ENCODE results near the gene NRARP. TPM values are rescaled to one million over a fixed set of nuclear protein-coding genes. Genes with fewer than 3 reads are reported as not detected.

Gene NRARP
- total RNA-seq, 2 experiments from 2014 or later, result 0.96 to 1.4 TPM

DNA sequence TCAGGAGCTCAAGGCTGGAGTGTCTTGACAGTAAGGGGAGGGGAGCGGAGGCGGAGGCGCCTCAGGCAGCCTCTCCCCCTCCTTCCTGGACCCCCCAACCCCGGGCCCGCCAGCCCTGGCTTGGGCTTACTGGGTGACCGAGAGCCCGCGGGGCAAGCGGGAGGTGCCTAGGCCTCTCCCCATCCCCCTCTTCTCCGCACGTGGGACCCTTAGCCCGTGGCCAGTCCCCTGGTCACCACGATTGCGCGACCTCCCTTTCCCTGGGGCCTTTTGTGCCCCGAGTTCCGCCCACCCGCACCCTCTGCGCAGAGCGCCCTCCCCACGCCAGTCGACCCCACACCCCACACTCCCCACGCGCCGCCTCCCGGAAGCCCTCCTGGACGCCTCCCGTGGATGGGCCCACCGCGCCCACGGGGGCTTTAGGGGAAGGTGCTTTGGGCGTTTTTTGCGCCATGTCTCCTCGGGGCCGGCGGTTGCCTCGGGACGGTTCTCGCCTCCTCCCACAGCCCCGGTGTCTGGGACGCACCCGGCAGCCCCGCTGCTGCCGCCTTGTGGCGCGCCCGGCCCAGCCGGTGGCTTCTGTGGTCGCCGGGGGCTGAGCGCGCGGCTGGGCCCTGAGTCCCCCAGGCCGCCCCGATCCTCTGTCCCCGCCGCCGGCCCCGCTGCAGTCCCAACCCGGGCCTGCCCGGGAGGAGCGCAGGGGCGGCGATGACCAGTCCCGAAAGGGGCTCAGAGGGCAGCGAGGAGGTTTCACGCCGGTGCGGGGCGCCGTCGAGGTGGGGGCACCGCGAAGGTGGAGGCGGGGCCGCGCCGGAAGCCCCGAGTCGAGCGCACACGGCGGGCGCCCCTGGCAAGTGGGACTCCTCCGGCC lies 21.4 kb downstream of the NRARP start:
- no peak overlapping the region for H3K27ac Mint-ChIP-seq
- TF ChIP-seq, protein P1, sequence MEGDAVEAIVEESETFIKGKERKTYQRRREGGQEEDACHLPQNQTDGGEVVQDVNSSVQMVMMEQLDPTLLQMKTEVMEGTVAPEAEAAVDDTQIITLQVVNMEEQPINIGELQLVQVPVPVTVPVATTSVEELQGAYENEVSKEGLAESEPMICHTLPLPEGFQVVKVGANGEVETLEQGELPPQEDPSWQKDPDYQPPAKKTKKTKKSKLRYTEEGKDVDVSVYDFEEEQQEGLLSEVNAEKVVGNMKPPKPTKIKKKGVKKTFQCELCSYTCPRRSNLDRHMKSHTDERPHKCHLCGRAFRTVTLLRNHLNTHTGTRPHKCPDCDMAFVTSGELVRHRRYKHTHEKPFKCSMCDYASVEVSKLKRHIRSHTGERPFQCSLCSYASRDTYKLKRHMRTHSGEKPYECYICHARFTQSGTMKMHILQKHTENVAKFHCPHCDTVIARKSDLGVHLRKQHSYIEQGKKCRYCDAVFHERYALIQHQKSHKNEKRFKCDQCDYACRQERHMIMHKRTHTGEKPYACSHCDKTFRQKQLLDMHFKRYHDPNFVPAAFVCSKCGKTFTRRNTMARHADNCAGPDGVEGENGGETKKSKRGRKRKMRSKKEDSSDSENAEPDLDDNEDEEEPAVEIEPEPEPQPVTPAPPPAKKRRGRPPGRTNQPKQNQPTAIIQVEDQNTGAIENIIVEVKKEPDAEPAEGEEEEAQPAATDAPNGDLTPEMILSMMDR (IDR thresholded peaks at IDR 0.05), result no peak
- ATAC-seq (ENCODE audit: poor library complexity) (no peak), DNase-seq (peak in 2 of 14 experiments; percentile 42 to 50)
- Histone ChIP-seq H3K4me1 (ENCODE audit: insufficient read depth, low read length) (peaks cover 28% of the 10 kb centered on the region), H3K27ac (ENCODE audit: low read depth in 1 of 2, low read length in 2 of 2) (no peak overlapping the region), H3K27me3 (ENCODE audit: control insufficient read depth in 1 of 2, insufficient read depth in 2 of 2, low read length in 2 of 2) (peaks cover 9 to 11% of the 10 kb centered on the region in 2 experiments), H3K36me3 (ENCODE audit: insufficient read depth, low read length) (no peaks in the 10 kb centered on the region), H3K4me3 (ENCODE audit: low read length) (no peak overlapping the region), H3K9me3 (ENCODE audit: control insufficient read depth in 1 of 2, insufficient read depth in 1 of 2, low read length in 2 of 2) (peaks cover 0 to 6% of the 10 kb centered on the region in 2 experiments)
- CTCF ChIA-PET, result no interaction called here
- peaks cover 18% of the 10 kb centered on the region for H3K27me3 Mint-ChIP-seq
- peaks cover 9% of the 10 kb centered on the region for H3K4me1 Mint-ChIP-seq (ENCODE audit: low read depth)
- no peaks in the 10 kb centered on the region for H3K36me3 Mint-ChIP-seq (ENCODE audit: low read depth)
- intact Hi-C loops (cut with DNase I, micrococcal nuclease), result no loop called here
- POLR2A ChIA-PET, result no interaction called here
- H3K4me3 Mint-ChIP-seq, result no peak overlapping the region
- no peaks in the 10 kb centered on the region for H3K9me3 Mint-ChIP-seq

DNA sequence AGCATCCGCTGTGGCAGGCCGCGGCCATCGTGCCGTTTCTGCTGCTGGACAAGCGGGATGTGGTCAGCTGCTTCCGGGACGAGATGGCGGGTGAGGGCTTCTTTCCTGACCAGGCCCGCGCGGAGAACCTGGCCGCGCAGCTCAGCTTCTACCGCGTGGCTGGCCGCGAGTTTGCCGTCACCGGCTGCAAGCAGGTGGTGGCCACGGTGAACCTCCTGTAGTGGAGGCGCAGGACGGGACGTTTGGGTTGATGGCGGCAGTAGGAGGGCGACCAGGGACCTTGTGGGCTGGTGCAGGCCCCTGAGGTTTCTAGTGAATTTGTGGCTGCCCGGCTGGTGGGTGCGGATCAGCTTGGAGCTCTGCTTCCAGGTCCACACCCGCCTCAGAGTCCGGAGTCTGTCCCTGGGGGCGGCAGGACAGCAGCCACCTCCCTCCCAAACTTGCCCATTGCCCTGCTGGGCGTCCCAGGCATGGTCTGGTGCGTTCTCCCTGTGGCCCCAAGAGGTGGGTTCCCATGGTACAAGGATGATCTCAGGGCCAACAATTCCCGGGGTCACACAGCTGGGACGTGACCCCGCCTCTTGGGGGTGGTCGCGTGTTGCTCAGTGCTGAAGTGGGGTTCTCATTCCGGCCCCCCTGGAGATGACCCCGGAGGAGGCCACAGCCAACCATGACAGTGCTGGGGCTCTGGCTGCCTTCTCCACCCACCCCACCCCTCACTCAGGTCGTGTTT lies 22.2 kb downstream of the NRARP start:
- intact Hi-C loops (cut with DNase I, micrococcal nuclease), result no loop called here
- no peak for ATAC-seq (ENCODE audit: poor library complexity)
- ChIA-PET CTCF (no interaction called here), POLR2A (no interaction called here)
- H3K27me3 ChIP-seq (ENCODE audit: control insufficient read depth in 1 of 2, insufficient read depth in 2 of 2, low read length in 2 of 2), result peaks cover 9 to 11% of the 10 kb centered on the region in 2 experiments
- H3K36me3 Mint-ChIP-seq (ENCODE audit: low read depth), result no peaks in the 10 kb centered on the region
- H3K27ac Mint-ChIP-seq, result no peak overlapping the region
- H3K4me3 ChIP-seq (ENCODE audit: low read length), result no peak overlapping the region
- no peak overlapping the region for H3K27ac ChIP-seq (ENCODE audit: low read depth in 1 of 2, low read length in 2 of 2)
- H3K4me1 ChIP-seq (ENCODE audit: insufficient read depth, low read length), result peaks cover 28% of the 10 kb centered on the region
- H3K36me3 ChIP-seq (ENCODE audit: insufficient read depth, low read length), result no peaks in the 10 kb centered on the region
- TF ChIP-seq, protein P1 (IDR thresholded peaks at IDR 0.05), result no peak
- no peak overlapping the region for H3K4me3 Mint-ChIP-seq
- H3K4me1 Mint-ChIP-seq (ENCODE audit: low read depth), result peaks cover 15% of the 10 kb centered on the region
- peaks cover 0 to 1% of the 10 kb centered on the region in 2 experiments for H3K9me3 ChIP-seq (ENCODE audit: control insufficient read depth in 1 of 2, insufficient read depth in 1 of 2, low read length in 2 of 2)
- H3K27me3 Mint-ChIP-seq, result peaks cover 18% of the 10 kb centered on the region
- no peaks in the 10 kb centered on the region for H3K9me3 Mint-ChIP-seq
- DNase-seq, result peak in 1 of 14 experiments; percentile 29

DNA sequence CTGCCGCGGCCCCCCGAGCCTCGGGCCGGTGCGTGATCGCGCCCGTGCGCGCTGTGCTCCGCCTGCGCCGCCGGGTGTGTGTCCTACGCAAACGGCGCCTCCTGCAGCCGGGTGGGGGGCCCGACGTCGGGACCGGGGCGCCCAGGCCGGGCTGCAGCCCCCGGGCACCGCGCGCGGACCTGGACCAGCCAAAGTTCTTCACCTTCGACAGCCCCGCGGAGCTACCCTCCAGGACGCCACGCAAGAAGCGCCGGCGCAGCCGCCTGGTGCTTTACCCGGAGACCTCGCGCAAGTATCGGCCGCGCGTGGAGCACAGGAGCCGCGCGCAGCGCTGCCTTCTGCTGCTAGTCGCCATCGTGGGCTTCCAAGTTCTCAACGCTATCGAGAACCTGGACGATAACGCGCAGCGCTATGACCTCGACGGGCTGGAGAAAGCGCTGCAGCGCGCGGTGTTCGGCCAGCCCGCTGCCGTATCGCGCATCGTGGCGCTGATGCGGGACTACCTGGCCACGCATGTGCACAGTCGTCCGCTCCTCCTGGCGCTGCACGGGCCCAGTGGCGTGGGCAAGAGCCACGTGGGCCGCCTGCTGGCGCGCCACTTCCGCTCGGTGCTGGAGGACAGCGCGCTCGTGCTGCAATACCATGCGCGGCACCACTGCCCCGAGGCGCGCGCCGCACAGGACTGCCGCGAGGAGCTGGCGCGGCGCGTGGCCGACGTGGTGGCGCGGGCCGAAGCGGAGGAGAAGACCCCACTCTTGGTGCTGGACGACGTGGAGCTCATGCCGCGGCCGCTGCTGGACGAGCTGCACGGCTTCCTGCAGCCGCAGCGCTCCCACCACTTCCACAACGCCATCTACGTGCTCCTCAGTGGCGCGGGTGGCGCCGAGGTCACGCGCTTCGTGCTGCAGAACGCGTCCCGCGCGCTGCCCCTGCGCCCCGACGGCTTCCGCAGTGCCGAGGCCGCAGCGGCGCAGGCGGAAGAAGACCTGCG lies 23.1 kb downstream of the NRARP start:
- Mint-ChIP-seq H3K27ac (no peak overlapping the region), H3K4me3 (no peak overlapping the region), H3K9me3 (no peaks in the 10 kb centered on the region), H3K27me3 (peaks cover 18% of the 10 kb centered on the region), H3K36me3 (ENCODE audit: low read depth) (no peaks in the 10 kb centered on the region), H3K4me1 (ENCODE audit: low read depth) (peaks cover 15% of the 10 kb centered on the region)
- CTCF ChIA-PET, result no interaction called here
- H3K36me3 ChIP-seq (ENCODE audit: insufficient read depth, low read length), result no peaks in the 10 kb centered on the region
- H3K4me3 ChIP-seq (ENCODE audit: low read length), result no peak overlapping the region
- DNase-seq, result peak in 1 of 14 experiments; percentile 25
- intact Hi-C loops (cut with DNase I, micrococcal nuclease), result no loop called here
- ATAC-seq (ENCODE audit: poor library complexity), result no peak
- POLR2A ChIA-PET, result no interaction called here
- peaks cover 9 to 11% of the 10 kb centered on the region in 2 experiments for H3K27me3 ChIP-seq (ENCODE audit: control insufficient read depth in 1 of 2, insufficient read depth in 2 of 2, low read length in 2 of 2)
- peaks cover 28% of the 10 kb centered on the region for H3K4me1 ChIP-seq (ENCODE audit: insufficient read depth, low read length)
- TF ChIP-seq, protein P1 (IDR thresholded peaks at IDR 0.05), result no peak
- no peak overlapping the region for H3K27ac ChIP-seq (ENCODE audit: low read depth in 1 of 2, low read length in 2 of 2)
- H3K9me3 ChIP-seq (ENCODE audit: control insufficient read depth in 1 of 2, insufficient read depth in 1 of 2, low read length in 2 of 2), result no peaks in the 10 kb centered on the region
